Fibroblast of skin of abdomen (primary cell): ENCODE data around the gene SPG7.

ENCODE experiments used
- DNase-seq: peaks from one replicate; pipeline ENCODE4 v3.0.0-alpha.2; 2013

Gene SPG7

GRCh38 chr16:89519881-89520280, 11.7 kb downstream of the SPG7 start:
- no peak for DNase-seq

GRCh38 chr16:89522287-89522686, 14.1 kb downstream of the SPG7 start:
- DNase-seq: no peak

- no peak for DNase-seq
Observed at GRCh38 chr16:89523680-89524344, 15.6 kb downstream of the SPG7 start.

- no peak for DNase-seq
Observed at GRCh38 chr16:89525146-89525913, 17.1 kb downstream of the SPG7 start.

GRCh38 chr16:89529097-89529496, 20.9 kb downstream of the SPG7 start:
- no peak for DNase-seq

- no peak for DNase-seq
Observed at GRCh38 chr16:89530401-89531381, 22.5 kb downstream of the SPG7 start.

GRCh38 chr16:89531821-89532526, 23.8 kb downstream of the SPG7 start:
- no peak for DNase-seq

GRCh38 chr16:89534252-89534756, 26.1 kb downstream of the SPG7 start:
- DNase-seq: no peak

- DNase-seq: no peak
Observed at GRCh38 chr16:89536371-89536770, 28.2 kb downstream of the SPG7 start.

- DNase-seq: no peak
Observed at GRCh38 chr16:89536886-89537548, 28.8 kb downstream of the SPG7 start.

GRCh38 chr16:89537549-89537925, 29.3 kb downstream of the SPG7 start:
- DNase-seq: no peak

GRCh38 chr16:89538286-89538685, 30.1 kb downstream of the SPG7 start:
- no peak for DNase-seq

GRCh38 chr16:89540557-89540956, 32.4 kb downstream of the SPG7 start:
- no peak for DNase-seq

GRCh38 chr16:89541792-89542191, 33.6 kb downstream of the SPG7 start:
- no peak for DNase-seq

GRCh38 chr16:89544113-89544512, 35.9 kb downstream of the SPG7 start:
- no peak for DNase-seq

GRCh38 chr16:89544713-89545043, 36.5 kb downstream of the SPG7 start:
- DNase-seq: no peak

GRCh38 chr16:89545044-89545830, 37.0 kb downstream of the SPG7 start:
- DNase-seq: no peak

GRCh38 chr16:89545831-89546574, 37.8 kb downstream of the SPG7 start:
- DNase-seq: no peak

GRCh38 chr16:89546781-89547180, 38.6 kb downstream of the SPG7 start:
- no peak for DNase-seq

- DNase-seq: no peak
Observed at GRCh38 chr16:89547291-89547690, 39.1 kb downstream of the SPG7 start.
